VCaP (cell line): Measurements from ENCODE around the gene SLX4IP.

Experiments
- H3K27ac ChIP-seq: fragments of 450-650 bp; 2 replicates; pipeline ENCODE4 v1.5.1; 2017
- TF ChIP-seq, protein P1 (sequence below): fragments of 450-650 bp; conservative IDR thresholded peaks from 2 replicates; pipeline ENCODE4 v1.5.1; 2017; ENCODE audit warnings: mild to moderate bottlenecking, moderate library complexity

Gene SLX4IP

GRCh38 chr20:10629946-10630650, 195.0 kb downstream of the SLX4IP start:
- H3K27ac ChIP-seq, result no peak overlapping the region
- TF ChIP-seq, protein P1, sequence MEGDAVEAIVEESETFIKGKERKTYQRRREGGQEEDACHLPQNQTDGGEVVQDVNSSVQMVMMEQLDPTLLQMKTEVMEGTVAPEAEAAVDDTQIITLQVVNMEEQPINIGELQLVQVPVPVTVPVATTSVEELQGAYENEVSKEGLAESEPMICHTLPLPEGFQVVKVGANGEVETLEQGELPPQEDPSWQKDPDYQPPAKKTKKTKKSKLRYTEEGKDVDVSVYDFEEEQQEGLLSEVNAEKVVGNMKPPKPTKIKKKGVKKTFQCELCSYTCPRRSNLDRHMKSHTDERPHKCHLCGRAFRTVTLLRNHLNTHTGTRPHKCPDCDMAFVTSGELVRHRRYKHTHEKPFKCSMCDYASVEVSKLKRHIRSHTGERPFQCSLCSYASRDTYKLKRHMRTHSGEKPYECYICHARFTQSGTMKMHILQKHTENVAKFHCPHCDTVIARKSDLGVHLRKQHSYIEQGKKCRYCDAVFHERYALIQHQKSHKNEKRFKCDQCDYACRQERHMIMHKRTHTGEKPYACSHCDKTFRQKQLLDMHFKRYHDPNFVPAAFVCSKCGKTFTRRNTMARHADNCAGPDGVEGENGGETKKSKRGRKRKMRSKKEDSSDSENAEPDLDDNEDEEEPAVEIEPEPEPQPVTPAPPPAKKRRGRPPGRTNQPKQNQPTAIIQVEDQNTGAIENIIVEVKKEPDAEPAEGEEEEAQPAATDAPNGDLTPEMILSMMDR, result no peak

GRCh38 chr20:10631126-10631525, 196.0 kb downstream of the SLX4IP start:
- no peak overlapping the region for H3K27ac ChIP-seq
- TF ChIP-seq, protein P1, result no peak

DNA sequence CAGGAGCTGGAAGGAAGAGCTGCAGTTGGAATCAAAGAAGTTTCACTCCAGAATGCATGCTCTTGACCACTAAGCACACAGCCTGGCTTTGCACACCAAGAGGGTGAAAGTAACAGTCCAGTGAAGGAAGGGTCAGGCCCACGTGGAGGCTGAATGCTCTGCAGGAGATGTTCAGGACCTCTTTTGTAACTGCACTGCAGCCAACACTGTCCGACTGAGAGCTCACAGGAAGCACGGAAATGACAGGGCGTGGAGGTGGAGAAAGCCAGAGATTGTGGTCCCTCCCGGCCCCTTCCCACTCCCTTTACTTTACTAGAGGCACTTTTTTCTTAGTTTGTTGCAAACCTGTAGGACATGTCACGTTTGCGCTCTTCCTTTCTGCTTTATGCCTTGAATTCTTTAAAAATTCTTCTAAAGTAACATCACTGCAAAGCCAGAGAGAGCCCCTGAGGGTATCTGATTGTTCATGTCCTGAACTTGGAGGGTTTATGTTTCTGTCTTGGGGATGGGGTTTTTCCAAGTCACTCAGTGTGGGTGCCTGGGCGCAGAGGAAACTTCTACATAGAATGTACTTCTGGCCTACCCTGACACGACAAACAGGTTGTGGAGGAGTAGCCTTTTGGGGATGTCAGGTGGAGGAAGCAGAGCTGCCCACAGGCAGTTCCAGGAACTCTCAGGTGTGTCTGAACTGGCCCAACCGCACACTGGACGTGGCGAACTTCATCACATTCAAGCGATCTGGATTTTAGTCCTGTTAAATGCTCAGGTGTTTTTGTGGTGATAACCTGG, 197.8 kb downstream of the SLX4IP start:
- TF ChIP-seq, protein P1, result no peak
- no peak overlapping the region for H3K27ac ChIP-seq

DNA sequence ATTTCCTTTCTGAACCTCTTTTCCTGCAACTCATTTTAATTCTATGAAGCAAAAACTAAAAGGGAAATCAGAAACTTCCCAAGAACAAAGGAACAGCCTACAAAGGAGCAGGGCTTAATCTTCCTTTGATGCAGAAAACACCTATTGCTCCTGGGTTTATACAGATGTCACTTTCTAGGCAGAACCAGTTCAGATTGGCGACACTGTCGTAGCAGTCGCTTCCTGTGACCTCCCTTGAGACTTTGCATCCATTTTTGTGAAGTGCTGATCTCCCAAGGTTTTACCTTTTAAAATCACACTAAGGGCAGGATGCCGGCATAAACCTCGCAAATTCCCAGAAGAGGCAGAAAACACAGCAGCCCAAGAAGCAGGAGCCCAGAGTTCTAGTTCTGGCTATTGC, 198.6 kb downstream of the SLX4IP start:
- TF ChIP-seq, protein P1, result no peak
- no peak overlapping the region for H3K27ac ChIP-seq

DNA sequence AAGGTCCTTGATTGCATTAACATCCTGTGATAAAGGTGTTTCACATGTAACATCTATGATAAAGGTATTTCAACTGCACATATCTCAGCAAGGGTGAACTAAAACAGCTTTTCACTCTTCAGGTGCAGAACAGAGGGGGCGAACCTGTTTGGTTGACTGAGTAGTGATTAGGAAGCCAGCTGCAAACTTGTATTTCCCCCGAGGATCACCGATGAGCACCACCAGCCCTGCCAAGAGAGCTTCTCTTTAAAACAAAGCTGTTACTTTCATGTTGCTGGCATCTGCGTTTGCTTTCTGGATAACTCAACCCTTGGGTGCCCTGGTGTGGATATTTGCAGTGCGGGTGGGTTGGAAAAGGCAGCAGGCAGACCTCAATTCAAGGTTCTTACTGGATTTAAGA, 199.1 kb downstream of the SLX4IP start:
- no peak overlapping the region for H3K27ac ChIP-seq
- TF ChIP-seq, protein P1, result no peak

GRCh38 chr20:10634683-10635411, 199.7 kb downstream of the SLX4IP start:
- H3K27ac ChIP-seq, result no peak overlapping the region
- TF ChIP-seq, protein P1, result no peak
